Activated CD4-positive, alpha-beta T cell treated with anti-CD3 and anti-CD28 coated beads, Interleukin-2, amount 50 U/mL, for 24 hours (primary cell): ENCODE results near the gene FRMD5.
"Not testable (repeated sequence)": the region's sequence is repeated elsewhere in the genome, so short reads cannot be mapped to it uniquely, and the experiment has no call there.

Source experiments
- DNase-seq, 2 donors: peaks; one replicate each; pipeline ENCODE4 v3.0.0-alpha.2; 2020; ENCODE audit warnings: low read depth in 1 of 2, low spot score in 1 of 2

The FRMD5 gene

GRCh38 chr15:43867096-43867495, 328.0 kb downstream of the FRMD5 start:
- no peak for DNase-seq

DNA sequence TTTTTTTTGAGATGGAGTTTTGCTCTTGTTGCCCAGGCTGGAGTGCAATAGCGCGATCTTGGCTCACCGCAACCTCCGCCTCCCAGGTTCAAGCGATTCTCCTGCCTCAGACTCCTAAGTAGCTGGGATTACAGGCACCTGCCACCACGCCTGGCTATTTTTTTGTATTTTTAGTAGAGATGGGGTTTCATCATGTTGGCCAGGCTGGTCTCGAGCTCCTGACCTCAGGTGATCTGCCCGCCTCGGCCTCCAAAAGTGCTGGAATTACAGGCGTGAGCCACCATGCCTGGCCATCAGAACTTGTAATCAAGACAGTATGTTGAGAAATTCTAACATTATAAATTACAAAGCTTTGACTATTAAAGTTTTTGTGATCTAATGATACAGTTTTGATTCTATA, 328.4 kb downstream of the FRMD5 start:
- not testable (repeated sequence) for DNase-seq

DNA sequence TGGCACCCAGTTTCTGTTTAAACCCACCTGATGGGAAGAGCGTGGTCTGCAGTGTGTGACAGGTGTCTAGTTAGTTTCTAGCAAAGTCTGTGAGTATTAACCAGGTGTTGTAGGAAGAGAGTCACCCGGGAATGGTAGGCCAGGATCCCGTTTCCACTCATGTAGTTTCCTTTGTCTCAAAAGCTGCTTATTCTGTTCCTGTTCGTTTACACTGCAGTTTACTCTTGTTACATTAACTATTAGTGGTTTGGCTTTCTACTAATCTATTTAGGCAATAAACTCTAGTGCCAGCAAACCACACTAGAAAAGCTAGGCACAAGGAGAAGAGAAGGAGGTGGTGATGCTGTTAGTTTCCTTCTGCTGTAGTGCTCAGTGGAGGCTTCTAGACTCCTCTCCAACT, 335.5 kb downstream of the FRMD5 start:
- no peak for DNase-seq

GRCh38 chr15:43854801-43855200, 340.3 kb downstream of the FRMD5 start:
- no peak for DNase-seq

DNA sequence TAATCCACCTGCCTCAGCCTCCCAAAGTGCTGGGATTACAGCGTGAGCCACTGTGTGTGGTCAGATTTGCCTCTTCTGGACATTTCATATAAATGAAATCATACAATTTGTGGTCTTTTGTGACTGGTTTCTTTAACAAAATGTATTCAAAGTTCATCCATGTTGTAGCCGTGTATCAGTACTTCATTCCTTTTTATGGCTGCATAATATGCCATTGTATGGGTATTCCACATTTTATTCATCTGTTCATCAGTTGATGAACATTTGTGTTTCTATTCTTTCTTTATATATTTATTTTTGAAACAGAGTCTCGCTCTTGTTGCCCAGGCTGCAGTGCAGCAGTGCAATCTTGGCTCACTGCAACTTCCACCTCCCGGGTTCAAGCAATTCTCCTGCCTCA, 342.5 kb downstream of the FRMD5 start:
- no peak for DNase-seq

DNA sequence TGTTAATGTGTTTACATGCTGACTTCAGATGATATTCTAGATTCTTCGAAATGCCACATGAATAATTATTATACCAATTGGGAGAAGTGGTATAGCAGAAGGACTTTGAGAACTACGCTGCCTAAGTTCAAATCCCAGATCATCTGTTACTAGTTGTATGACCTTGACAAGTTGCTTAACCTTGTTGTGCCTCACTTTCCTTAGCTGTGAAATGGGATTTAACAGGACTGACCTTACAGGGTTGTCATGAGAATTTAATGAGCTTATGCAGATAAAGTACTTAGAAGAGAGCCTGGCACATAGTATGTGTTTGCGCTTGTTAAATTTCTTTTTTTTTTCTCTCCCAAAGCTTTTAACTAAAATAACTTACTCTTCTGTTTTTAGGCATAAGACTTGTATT, 343.8 kb downstream of the FRMD5 start:
- no peak for DNase-seq

- no peak for DNase-seq
Measured at GRCh38 chr15:43845421-43845820, 349.6 kb downstream of the FRMD5 start.

- DNase-seq = not testable (repeated sequence)
Measured at GRCh38 chr15:43832485-43832884, 362.6 kb downstream of the FRMD5 start.

DNA sequence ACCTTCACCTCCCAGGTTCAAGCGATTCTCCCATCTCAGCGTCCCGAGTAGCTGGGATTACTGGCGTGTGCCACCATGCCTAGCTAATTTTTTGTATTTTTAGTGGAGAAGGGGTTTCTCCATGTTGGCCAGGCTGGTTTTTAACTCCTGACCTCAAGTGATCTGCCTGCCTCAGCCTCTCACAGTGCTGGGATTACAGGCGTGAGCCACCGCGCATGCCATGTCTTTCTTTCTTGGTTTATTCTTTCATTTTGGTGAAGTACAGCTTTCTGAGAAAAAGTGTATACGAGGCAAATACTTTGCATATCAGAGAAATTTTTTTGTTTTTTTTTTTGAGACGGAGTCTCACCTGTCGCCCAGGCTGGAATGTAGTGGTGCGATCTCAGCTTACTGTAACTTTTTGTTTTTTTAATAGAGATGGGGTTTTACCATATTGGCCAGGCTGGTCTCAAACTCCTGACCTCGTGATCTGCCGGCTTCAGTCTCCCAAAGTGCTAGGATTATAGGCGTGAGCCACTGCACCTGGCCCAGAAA, 363.5 kb downstream of the FRMD5 start:
- DNase-seq = not testable (repeated sequence)

DNA sequence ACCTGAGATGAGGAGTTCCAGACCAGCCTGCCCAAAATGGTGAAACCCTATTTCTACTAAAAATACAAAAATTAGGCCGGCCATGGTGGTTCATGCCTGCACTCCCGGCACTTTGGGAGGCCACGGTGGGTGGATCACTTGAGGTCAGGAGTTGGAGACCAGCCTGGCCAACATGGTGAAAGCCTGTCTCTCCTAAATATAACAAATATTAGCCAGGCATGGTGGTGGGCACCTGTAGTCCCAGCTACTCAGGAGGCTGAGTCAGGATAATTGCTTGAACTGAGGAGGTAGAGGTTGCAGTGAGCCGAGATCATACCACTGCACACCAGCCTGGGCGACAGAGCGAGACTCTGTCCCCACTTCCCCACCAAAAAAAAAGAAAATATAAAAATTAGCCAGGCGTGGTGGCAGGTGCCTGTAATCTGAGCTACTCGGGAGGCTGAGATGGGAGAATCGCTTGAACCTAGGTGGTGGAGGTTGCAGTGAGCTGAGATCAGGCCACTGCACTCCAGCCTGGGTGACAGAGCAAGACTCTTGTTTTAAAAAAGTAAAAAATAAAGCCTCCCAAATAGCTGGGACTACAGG, 364.3 kb downstream of the FRMD5 start:
- DNase-seq = not testable (repeated sequence)

DNA sequence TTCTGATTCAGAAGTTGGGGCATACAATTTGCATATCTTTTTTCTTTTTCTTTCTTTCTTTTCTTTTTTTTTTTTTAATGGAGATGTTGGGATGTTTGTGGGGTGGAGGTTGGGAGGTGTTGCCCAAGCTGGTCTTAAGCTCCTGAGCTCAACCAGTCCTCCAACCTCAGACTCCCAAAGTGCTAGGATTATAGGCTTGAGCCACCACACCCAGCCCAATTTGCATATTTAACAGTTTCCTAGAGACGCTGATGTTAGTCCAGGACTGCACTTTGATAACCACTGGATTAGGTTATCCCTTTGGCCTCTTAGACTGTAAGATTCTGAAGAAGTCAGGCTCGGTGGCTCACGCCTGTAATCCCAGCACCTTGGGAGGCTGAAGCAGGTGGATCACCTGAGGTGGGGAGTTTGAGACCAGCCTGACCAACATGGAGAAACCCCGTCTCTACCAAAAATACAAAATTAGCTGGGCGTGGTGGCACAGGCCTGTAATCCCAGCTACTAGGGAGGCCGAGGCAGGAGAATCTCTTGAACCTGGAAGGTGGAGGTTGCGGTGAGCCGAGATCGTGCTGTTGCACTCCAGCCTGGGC, 365.0 kb downstream of the FRMD5 start:
- not testable (repeated sequence) for DNase-seq

- peak in 1 of 2 donors; percentile 27 for DNase-seq
Measured at GRCh38 chr15:43828061-43828657, 366.9 kb downstream of the FRMD5 start.

DNA sequence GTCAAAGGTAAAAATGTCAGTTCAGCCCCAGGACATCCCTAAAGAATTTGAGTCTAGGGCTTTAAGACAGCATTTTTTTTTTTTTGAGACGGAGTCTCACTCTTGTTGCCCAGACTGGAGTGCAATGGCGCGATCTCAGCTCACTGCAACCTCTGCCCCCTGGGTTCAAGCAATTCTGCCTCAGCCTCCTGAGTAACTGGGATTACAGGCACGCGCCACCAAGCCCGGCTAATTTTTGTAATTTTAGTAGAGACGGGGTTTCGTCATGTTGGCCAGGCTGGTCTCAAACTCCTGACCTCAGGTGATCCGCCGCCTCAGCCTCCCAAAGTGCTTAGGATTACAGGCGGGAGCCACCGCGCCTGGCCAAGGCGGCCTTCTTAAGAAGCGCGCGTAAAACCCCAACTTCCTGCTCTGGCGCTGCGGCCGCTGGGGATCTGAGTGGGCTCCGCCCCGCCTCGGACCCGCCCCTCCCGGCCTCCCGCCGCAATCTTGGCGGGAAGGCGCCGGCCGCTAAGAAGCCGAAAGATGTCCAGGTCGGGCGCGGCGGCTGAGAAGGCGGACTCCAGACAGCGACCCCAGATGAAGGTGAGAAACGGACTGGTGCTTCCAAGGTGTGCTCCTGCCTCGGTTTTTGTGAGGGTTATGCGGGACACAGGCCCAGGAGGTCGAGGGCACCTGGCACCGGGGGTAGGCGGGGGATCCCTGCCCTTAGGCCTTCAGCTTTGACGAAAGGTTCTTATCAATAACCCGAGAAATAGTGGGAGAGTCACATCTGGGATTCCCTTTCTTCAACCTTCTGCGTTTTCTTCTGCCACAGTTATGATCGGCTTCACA, 368.3 kb downstream of the FRMD5 start, which contains the start of gene WDR76:
Gene WDR76 (plus strand): TSS at position 495 of the 834 bp plus-strand sequence. CDS start 31 bp downstream, at position 526.
- peak; percentile 42 to 72 for DNase-seq

DNA sequence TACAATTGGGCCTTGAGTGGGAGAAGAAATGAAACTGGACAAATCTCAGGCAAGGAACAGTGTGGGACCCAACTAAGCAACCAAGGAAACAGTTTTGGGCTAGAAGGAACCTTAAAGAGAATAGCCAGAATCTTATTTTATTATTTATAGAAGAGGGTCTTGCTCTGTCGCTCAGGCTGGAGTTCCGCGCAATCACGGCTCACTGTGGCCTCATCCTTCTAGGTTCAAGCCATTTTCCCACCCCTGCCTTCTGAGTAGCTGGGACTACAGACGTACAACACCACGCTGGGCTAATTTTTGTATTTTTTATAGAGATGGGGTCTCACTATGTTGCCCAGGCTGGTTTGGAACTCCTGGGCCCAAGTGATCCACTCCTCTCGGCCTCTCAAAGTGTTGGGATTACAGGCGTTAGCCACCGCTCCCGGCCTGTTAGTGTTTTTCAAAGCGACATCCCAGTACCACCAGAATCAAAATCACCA, 369.0 kb downstream of the FRMD5 start:
- no peak for DNase-seq

- DNase-seq = not testable (repeated sequence)
Measured at GRCh38 chr15:43825305-43825704, 369.8 kb downstream of the FRMD5 start.

DNA sequence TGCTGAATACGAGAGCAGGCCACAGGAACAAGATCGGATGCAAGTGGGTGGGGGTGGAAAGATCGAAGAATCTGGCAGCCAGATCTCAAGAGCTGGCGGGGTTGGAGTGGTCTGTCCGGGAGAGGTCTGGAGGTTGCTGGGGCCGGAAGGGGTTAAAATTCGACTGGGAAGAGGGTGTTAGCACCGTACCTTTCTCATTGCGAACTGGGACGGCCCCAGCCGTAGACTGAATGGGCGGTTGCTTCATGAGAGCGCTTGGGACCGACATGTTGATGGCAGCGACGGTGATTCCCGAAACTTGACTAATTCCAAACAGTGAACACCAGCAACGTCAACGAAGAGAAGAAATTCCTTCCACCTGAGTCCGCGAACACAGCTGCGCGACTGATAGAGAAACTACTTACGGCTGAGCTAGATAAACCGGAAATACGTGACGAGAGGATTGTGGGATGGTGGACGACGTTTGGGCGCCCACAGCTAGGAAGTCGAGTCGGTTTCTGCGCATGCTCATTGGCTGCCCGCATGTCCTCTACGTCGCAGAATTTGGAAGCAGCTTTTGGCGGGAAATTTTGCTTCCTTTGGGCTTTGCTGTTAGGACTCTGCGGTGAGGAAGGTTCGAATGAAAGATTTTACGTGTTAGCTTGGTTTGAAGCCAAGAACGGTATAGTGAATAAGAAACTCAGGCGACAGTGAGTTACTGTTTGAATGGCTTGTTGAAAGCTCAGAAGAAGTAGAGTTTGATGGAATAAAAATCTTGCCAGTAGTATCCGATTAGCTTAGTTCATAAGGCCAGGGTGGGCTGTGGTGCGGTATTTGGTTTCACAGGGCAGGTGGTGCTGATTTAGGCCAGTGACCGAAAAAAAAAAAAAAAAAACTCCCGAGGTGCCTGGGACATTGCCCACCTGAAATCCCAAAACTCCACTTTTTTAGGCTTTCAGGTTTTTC, 370.5 kb downstream of the FRMD5 start, which contains the start of gene MFAP1:
Gene MFAP1 (minus strand): TSS at position 389 of the 945 bp plus-strand sequence. CDS start 121 bp downstream, at position 268.
- DNase-seq = peak; percentile 70 to 95

- DNase-seq = no peak
Measured at GRCh38 chr15:43821505-43821904, 373.6 kb downstream of the FRMD5 start.
